SW480 (cell line): ENCODE results near the gene BDH1.
"Not testable (repeated sequence)": the region's sequence is repeated elsewhere in the genome, so short reads cannot be mapped to it uniquely, and the experiment has no call there.

Experiments
- DNase-seq: peaks from one replicate; pipeline ENCODE4 v3.0.0-alpha.2; 2016; ENCODE audit warnings: low spot score

The BDH1 gene

DNA sequence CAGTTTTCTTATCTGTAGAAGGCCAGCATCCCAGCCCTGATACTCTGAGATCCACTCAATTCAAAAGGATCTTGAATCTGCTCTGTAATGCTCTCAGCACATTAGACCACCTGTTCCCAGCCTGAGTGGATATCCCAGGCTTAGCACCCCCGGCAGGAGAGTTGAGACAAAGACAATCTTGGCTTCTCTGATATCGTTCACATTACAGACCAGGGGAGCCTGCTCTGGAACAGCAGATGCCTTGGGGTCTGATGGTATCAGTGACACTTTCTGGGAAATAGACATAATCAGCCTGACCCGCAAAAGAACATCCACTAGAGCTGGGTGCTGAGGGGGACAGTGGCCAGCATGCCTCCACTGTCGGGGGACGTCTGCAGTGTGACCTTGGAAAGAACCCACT lies 70.6 kb downstream of the BDH1 start:
- DNase-seq = no peak

DNA sequence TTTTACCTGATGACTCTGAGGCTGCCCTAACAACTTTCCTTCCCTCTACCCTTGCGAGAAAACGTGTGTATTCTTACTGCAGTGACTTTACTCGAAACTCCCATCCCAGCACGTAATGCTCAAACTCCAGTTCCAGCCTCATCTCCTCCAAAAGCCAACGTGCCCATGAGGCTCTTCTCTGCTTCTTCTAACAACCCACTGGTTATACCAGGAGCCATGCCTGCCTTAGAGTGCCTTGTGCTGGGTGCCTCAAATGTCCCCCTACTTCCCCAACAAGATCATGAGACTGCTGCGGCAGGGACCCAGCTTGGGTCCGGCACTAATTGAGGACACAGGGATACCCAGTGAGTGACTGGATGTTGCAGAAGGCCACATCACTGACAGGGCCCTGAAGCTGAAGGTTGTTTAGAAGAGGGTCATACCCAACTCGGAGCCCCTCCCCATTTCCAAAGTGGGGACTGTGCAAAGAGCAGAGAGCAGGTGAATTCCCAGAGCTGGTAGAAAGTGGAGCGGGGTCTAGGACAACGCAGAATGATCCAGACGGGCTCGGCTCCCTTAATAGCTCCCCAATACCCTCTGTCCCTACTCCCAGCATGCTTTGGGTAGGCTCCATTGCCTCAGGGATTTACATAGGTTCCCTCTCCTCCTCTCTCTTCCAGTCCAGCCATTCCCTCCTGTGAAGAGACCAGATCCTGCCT lies 71.4 kb downstream of the BDH1 start:
- no peak for DNase-seq

DNA sequence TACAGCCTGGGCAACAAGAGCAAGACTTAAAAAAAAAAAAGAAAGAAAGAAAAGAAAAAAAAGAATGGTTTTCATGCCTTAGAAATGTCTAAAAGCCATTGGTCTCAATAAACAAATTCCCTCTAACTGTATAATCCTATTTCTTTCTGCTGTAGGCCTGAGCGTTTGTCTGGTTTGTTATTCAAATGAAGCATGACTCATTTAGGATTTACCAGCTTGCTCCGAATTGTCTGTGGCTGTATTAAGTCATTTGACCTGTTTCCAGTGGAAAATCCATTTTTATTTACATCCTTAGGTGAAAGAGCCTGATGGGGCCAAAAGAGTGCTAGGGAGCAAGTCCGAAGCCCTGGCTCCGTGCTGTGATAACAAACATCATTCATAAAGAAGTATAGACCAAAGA lies 73.8 kb downstream of the BDH1 start:
- no peak for DNase-seq

DNA sequence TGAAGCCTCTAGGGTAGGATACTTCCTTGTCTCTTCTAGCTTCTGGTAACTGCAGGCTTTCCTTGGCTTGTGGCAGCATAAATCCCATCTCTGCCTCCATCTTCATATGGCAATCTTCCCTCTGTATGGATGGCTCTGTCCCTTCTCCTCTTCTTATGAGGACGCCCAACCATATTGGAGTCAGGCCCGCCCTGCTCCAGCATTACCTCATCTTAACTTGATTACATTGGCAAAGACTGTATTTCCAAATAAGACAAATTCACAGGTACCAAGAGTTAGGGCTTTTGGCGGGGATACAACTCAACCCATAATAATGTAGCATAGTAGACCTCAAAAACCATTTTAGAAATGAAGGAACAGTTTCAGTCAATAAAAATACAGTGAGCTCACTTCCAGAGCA lies 75.4 kb downstream of the BDH1 start:
- DNase-seq = no peak

DNA sequence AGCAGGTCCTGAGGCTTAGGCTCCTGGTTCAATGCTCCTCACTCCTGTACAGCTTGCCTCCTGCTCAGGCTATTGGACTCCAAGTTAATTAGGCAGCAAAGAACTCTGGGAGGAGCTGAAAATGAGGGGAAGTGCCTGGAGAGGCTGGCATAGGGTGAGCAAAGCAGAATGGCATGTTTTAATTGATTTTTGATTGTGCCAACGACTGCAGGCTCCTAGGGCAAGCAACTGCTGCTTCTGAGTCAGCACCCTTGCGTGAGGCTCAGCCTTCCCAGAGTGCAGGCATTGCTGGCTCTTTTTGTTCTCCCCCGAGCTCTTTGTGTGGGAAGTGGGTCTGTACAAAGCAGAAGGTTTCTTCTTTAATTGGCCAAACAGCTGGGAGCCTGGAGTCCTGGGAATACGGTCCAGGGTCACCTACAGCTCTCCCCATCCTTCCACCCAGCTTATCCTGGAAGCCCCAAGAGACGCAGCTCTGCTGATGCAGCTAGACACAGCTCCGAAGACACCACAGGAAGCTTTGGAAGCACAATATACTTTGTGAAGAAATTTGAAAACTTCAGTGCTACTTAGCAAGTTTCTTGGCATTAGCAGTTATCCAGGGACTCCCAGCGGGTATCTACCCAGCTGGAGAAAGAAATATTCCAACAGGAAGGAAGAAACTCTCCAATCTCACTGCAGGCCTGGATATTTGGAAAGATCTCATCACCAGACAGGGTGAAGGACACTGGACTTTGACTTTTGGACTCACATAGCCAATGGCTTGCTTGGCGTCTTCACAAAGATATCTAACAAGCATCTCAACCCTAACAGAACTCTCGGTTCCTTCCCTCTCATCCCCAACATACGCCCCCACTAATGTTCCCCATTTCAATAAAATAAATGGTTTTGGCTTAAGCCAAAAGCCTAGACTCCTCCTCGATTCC lies 76.8 kb downstream of the BDH1 start:
- peak; percentile 76 for DNase-seq

DNA sequence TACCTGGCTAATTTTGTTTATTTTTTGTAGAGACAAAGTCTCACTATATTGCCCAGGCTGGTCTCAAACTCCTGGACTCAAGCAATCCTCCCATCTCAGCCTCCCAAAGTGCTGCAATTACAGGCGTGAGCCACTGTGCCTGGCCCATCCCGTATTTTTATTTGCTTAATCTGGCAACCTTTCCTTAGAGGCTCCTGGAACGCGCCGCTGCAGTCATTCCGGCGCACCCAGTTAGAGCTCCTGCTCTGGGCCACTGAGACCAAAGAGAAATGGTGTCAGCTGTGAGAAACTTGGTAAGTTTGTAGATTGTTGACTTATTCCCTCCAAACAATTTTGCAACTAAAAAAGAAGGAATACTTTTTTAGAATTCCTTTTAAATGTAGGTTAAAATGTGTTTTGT lies 78.0 kb downstream of the BDH1 start:
- not testable (repeated sequence) for DNase-seq

DNA sequence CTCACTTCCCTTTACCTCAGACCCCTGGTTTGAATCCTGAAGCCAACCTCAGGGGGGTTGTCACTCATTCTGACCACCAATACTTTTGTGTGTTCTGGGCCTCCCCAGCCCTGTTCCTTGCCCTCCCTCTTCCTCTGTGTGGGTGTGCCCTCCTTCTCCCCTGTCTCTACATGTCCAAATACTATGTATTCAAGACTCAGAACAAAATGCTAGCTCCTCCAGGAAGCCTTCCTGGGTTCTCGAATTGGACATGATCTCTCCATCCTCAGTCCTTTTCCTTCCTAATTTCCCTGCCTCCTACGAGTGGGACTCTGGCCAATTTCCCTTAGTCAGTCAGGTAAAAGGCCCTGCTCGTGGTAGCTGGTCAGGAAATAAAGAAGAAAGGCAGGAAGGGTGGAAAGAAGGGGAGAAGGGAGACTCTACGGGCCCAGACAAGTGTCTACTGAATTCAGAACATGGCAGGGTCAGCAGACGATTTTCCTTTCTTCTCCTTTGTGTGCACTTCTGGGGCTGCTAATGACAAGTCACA lies 79.7 kb downstream of the BDH1 start:
- no peak for DNase-seq

DNA sequence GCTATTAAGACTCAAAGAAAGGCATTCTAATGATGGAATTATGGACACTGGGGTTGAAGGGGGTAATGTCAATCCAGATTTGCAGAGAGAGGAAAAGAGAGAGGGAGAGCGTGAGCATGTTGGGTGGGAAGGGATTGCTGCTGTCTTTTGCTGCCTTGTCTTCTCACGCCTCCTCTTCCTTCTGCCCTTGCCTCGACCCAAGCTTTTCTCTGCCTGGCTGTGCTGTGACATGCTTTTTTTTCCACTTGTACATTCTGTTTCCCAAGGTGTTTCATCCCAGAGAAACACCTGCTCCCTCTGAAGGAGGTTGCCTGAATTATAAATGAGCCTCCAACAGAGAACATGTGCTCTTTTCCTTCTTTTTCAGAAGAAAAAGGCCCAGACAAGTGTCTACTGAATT lies 80.3 kb downstream of the BDH1 start:
- no peak for DNase-seq

DNA sequence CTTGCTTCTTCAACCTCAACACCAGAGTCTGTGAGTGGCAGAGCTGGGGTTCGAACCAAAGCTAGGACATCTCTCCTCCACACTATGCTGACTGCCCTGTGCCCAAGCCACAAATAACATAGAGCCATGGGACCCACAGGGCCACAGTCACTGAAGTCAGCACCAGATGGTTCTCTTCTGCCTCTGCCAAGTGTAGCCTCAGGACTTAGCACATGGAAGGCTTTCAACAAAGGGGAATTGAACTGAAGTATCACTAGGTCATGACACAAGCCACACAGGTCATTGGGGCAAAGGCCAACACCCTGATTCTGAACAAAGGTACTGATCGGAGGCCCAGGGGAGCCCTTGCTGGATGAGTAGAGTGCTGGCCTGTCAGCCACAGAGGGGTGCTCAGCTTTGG lies 83.6 kb downstream of the BDH1 start:
- no peak for DNase-seq

DNA sequence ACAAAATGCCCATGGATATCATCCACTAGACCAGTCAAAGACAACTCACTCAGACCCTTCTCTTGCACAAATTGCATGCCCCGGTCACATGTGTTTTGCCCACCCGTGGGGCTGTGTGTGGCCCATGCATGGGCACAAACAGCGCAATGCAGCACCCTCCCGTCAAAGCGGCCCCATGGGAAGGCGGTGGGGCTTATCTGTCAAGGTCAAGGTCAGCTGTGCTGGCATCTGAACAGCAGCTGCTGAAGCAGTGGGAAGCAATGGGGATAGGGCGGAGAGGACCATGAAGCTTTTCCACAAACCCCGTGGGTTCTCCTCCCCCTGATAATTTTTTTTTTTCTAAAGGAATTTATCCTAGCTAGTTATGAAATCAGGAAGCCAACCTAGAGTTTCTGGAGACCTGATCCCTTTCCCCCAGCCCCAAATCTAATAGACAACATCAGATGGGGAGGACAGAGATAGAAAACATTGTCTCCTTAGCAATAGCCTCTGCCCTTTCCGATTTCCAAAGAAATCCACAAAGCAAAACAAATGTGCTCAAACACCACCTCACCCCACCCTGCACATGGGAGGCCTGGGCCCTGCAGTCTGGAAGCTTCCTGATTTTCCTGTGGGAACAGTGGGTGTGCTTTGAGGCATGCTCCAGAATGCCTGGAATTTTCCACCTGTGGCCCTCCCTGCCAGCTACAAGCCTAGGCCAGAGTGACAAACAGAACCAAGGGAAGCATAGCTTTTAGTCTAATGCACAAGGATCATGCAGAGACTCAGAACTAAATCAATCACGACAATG lies 84.4 kb downstream of the BDH1 start:
- peak; percentile 74 for DNase-seq

DNA sequence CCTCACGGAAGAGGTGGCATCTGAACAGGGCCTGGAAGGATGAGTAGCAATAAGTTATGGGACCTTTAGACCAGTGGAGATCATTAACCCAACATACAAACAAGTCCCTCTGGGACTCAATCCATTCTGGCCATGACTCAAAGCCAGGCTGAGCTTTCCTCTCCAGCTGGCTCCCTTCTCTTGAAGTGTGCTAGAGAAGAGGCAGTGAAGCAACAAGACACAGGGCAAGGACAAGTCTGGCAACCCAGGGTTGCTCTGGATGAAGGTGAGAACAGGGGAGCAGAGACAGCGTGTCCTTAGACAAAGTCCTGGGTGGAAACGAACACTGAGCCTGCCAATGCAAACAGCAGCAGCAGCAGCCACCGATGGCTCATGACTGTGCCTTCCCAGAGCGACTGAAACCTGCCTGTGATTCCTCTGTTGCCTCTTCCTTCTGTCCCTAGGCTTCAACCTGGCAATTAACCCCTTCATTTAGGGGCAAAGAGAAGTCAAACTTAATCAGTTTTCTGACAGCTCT lies 86.8 kb downstream of the BDH1 start:
- DNase-seq = no peak

DNA sequence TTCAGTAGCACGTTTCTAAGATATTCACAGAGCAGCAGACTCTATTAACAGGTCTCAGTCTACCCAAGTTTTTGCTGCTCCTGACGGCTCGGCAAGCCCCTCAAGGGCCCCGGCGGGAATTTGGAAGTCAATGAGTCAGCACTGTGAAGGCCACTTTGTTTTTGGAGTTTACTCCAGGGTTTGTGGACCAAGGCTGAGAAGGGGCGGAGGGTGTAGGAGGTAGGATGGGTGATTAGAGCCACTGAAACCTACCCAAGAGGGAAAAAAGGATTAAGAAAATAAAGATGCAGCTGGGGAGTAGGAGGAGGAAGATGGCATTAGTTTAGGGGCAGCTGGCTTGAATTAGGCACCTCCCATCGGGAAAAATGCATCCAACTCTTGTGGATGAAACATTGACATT lies 87.6 kb downstream of the BDH1 start:
- no peak for DNase-seq

DNA sequence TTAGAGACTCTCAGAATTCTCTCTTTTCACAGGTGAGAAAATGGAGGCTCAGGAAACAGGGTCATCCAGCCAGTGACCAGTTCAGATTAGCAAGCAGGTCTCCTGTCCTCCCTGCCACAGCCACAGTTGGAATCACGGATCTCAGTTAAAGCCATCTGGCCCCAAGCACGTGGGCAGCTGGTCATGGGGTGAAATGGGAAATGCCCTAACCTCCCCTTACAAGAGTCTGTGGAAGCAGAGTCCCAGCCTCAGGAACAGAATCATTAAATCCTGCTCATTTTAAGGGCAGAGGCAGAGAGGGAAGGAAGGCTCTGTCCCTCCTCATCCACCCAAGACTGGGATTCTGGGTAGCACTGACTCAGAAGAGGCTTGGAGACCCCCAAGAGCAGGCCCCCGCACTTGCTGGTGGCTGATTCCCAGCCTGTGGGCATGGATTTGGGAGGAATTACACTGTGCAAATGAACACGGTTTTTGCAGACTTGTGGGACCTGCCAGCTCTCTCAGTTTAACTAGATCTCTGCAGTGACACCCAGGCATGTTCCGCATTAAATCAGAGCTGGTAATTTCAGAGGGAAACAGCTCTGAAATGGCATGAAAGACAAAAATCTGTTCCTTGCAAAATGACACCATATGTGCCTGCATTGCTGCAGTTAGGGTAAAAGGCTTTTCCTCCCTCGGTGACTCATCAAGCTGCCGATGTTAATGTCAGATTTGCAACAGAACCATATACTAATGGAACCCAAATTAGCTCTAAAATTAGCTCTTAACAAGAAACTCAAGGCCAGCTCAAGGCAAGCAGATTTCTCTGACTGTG lies 89.0 kb downstream of the BDH1 start:
- peak; percentile 67 for DNase-seq

DNA sequence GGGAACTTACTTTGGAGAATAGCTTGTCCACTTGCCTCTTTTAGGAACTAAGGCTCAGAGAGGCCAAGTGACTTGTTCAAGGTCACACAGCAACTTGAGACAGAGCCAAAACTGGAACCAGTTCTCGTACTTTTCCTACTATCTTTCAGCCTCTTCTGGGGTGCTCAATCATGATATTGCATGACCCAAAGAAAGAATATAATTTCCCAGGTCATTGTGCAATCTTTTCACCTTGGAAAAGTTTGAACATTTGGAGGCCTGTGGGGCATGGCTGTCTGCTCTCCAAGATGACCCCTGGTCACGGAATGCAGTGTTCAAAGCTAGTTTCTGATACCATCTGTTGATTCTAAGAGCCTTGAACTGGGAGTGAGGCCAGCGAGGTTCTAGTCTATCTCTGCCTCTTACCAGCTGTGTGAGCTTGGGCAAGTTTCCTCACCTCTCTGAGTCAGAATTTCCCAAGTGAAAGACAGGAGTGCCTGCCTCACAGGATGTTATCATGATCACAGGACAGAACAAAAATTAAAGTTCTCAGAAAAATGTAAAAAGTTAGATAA lies 89.7 kb downstream of the BDH1 start:
- DNase-seq = no peak

DNA sequence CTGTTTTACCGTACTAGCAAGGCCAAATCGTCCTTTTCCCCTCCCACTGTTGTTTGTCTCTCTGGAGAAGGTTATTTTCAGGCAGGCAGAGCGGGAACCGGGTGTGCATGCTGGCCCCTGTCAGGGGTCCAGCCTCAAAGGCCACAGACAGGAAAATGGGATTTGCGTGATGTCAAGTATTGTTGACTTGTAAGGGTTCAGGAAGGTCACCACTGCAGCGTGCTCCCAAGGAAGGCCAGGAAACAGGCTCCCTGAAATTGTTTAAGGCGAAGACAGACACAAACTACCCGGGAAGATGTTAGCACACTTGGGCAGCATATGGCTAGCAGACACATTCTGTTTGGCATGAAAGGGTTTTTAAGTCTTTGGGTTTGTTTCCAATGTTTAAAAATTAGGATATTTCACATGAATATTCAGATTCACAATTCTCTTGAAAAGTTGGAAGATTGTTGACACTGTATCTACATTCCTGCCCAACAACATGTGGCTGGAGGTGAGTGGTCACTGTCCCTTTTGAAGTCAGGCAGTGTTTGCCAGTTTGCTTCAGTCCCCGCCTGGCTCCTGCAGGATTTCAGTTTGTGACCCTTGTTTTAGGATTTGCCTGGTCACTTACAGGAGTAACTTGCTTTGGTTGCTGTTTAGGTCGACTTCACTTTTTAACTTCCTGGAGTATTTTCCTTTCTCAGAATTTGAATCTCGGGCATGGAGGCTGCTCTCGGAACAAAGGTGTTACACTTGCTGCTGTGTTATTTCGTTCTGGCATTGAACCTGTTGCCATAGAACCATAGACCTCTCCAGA lies 90.4 kb downstream of the BDH1 start:
- DNase-seq = no peak

DNA sequence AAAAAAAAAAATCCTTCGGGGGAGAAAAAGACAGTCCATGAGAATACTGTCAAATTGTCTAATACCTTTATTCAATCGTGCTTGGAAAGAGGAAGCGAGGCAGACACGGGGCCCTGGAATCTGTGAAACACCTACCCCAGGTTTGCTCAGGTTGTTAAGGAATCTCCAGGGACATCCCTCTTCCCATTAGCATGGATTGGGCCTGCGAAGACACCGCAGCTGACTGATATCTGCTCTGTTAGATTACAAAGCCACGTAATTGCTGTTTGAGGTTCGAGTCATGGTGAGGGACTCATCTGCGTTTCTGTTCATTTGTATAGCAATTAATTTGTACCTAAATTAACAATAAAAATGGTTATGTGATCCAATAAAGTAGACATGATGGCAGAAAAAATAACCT lies 91.0 kb downstream of the BDH1 start:
- DNase-seq = no peak

DNA sequence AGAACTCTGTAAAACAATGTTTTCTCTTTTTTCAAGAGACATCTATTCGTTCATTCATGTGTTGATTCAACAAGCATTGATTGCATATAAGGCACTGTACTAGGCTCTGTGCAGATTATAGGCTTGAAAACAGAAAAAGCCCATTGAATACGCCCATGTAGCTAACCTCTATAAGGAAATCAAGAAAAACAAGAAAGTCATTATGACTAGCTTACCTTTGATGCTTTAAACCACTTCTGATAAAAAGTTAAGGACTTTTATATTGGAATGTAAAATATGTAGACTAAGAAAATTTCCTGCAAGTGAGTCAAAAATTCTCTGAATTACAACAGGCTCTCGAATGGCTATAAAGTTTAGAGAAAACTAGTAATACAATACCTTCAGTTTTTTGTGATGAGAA lies 92.5 kb downstream of the BDH1 start:
- DNase-seq = peak; percentile 62

DNA sequence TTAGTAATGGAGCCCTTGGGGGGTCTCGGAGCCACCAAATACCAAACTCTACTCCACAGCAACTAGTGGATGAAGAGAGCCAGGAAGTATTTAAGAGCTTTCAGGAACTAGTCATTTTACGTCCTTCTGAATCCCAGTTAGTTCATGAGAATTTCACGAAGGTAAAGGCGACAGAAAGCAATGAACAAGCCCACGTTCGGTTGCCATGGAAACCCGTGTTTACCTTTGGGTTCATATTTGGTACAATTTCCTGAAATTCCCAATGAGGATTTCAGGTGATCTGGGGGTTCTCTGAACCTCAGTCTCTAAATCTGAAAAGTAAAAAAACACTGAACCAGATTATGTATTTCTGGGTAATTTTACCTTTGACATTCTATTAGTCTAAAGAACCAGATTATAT lies 93.0 kb downstream of the BDH1 start:
- DNase-seq = no peak

DNA sequence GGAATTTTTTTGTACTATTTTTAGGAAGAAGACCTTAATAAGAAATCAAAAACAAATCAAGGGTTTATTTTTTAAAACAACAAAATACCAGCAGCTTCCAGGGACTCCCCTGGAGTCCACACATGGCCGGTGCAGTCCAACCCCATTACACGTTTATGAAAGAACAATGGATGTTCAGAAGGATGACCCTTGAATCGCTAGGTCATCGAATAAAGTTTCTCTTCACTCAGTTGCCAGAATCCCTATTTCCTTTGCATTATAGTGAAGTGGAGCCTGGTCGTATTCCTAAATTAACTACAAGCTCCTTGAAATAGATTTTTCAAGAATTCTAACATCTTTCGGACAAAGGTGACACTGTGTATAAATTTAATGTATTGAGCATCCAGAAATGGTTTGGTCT lies 95.1 kb downstream of the BDH1 start:
- DNase-seq = no peak

DNA sequence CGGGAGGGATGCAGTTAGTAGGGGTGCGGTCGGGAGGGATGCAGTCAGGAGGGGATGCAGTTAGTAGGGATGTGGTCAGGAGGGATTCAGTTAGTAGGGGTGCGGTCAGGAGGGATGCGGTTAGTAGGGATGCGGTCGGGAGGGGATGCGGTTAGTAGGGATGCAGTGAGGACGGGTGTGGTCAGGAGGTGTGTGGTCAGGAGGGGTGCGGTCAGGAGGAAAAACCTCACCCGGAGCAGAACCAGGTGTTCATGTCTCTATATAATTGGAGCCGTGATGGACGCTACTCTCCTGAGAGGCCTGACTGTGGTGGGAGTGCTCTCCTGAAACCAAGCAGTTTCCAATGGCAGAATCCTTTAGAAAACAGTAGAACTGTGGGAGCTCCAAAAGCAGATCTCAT lies 95.8 kb downstream of the BDH1 start:
- DNase-seq = peak; percentile 97
